Neural crest cell (in vitro differentiated cells): ENCODE results near the gene PNMA8A. TPM values are rescaled to one million over a fixed set of nuclear protein-coding genes. Genes with fewer than 3 reads are reported as not detected.

ENCODE experiments used
- DNase-seq: peaks from one replicate; pipeline ENCODE4 v3.0.0; 2021; ENCODE audit warnings: low read depth, mixed read lengths, low spot score
- H3K27ac Mint-ChIP-seq: one replicate; pipeline ENCODE4 v1.8.0; 2021; ENCODE audit warnings: mild to moderate bottlenecking, mixed read lengths; ENCODE audit not compliant: unreplicated experiment
- H3K27me3 Mint-ChIP-seq: 2 replicates; pipeline ENCODE4 v1.8.0; 2021; ENCODE audit warnings: low read depth, mild to moderate bottlenecking, mixed read lengths
- H3K36me3 Mint-ChIP-seq: 2 replicates; pipeline ENCODE4 v1.8.0; 2021; ENCODE audit warnings: low read depth, mild to moderate bottlenecking, mixed read lengths
- H3K4me1 Mint-ChIP-seq: 2 replicates; pipeline ENCODE4 v1.8.0; 2021; ENCODE audit warnings: mixed read lengths
- H3K4me3 Mint-ChIP-seq: one replicate; pipeline ENCODE4 v1.8.0; 2021; ENCODE audit warnings: mild to moderate bottlenecking, mixed read lengths
- H3K9me3 Mint-ChIP-seq: 2 replicates; pipeline ENCODE4 v1.8.0; 2021; ENCODE audit warnings: mixed read lengths
- CTCF ChIP-seq: fragments of 200-600 bp; sonication (generic); conservative IDR thresholded peaks from 2 replicates; pipeline ENCODE4 v1.5.0; 2021; ENCODE audit warnings: antibody characterized with exemption, mild to moderate bottlenecking
- total RNA-seq: library from RNA; stranded (reverse); gene quantifications from 2 replicates; pipeline ENCODE4 v1.2.1, GENCODE V29; 2021

The PNMA8A gene
- total RNA-seq, 1 donor from 2014 or later: 28.4 TPM

GRCh38 chr19:46490774-46491173, 19.4 kb upstream of the PNMA8A start:
- no peak overlapping the region for H3K27ac Mint-ChIP-seq
- peaks cover 22% of the 10 kb centered on the region for H3K4me1 Mint-ChIP-seq
- no peaks in the 10 kb centered on the region for H3K9me3 Mint-ChIP-seq
- no peaks in the 10 kb centered on the region for H3K36me3 Mint-ChIP-seq
- no peak for DNase-seq
- peaks cover 29% of the 10 kb centered on the region for H3K27me3 Mint-ChIP-seq
- TF ChIP-seq CTCF: no peak
- no peak overlapping the region for H3K4me3 Mint-ChIP-seq

- no peaks in the 10 kb centered on the region for H3K36me3 Mint-ChIP-seq
- no peak overlapping the region for H3K4me3 Mint-ChIP-seq
- H3K27ac Mint-ChIP-seq: no peak overlapping the region
- peaks cover 24% of the 10 kb centered on the region for H3K4me1 Mint-ChIP-seq
- DNase-seq: no peak
- peaks cover 28% of the 10 kb centered on the region for H3K27me3 Mint-ChIP-seq
- H3K9me3 Mint-ChIP-seq: no peaks in the 10 kb centered on the region
- peak; percentile 38 for TF ChIP-seq CTCF
Observed at GRCh38 chr19:46489445-46490272, 18.3 kb upstream of the PNMA8A start.

GRCh38 chr19:46488551-46488950, 17.2 kb upstream of the PNMA8A start:
- Mint-ChIP-seq H3K4me1 (peaks cover 28% of the 10 kb centered on the region), H3K27me3 (peaks cover 27% of the 10 kb centered on the region), H3K27ac (no peak overlapping the region), H3K36me3 (no peaks in the 10 kb centered on the region), H3K4me3 (peak overlapping the region; percentile 69), H3K9me3 (no peaks in the 10 kb centered on the region)
- TF ChIP-seq CTCF: no peak
- DNase-seq: no peak

GRCh38 chr19:46487802-46488445, 16.6 kb upstream of the PNMA8A start:
- Mint-ChIP-seq H3K27me3 (peaks cover 27% of the 10 kb centered on the region), H3K36me3 (no peaks in the 10 kb centered on the region), H3K27ac (no peak overlapping the region), H3K4me3 (peak overlapping the region; percentile 80), H3K9me3 (no peaks in the 10 kb centered on the region), H3K4me1 (peaks cover 28% of the 10 kb centered on the region)
- peak; percentile 94 for TF ChIP-seq CTCF
- peak; percentile 96 for DNase-seq

- H3K27ac Mint-ChIP-seq: no peak overlapping the region
- H3K9me3 Mint-ChIP-seq: no peaks in the 10 kb centered on the region
- DNase-seq: no peak
- H3K36me3 Mint-ChIP-seq: no peaks in the 10 kb centered on the region
- no peak for TF ChIP-seq CTCF
- peak overlapping the region; percentile 80 for H3K4me3 Mint-ChIP-seq
- H3K27me3 Mint-ChIP-seq: peaks cover 27% of the 10 kb centered on the region
- peaks cover 34% of the 10 kb centered on the region for H3K4me1 Mint-ChIP-seq
Observed at GRCh38 chr19:46487178-46487801, 15.9 kb upstream of the PNMA8A start.
